Astrocyte (in vitro differentiated cells and primary cell): ENCODE data around the gene MYBBP1A. TPM values are rescaled to one million over a fixed set of nuclear protein-coding genes. Genes with fewer than 3 reads are reported as not detected.

Experiments
- DNase-seq: peaks from one replicate; pipeline ENCODE4 v3.0.0-alpha.2; 2010; ENCODE audit warnings: low read depth
- FAIRE-seq: peaks from 2 replicates; lab custom pipeline; 2011; peaks lifted over from hg19 to GRCh38; lab: Jason Lieb, UNC
- H2AFZ ChIP-seq: 2 replicates; pipeline ENCODE4 v1.6.0; 2012; ENCODE audit warnings: low read depth, low read length, inconsistent platforms
- H3K27ac ChIP-seq: 2 replicates; pipeline ENCODE4 v1.5.1; 2011; ENCODE audit warnings: low read depth, low read length, inconsistent platforms
- H3K27me3 ChIP-seq: 2 replicates; pipeline ENCODE4 v1.6.0; 2011; ENCODE audit warnings: low read length, inconsistent platforms; ENCODE audit not compliant: insufficient read depth
- H3K36me3 ChIP-seq: 2 replicates; pipeline ENCODE4 v1.5.1; 2011; ENCODE audit warnings: low read length, inconsistent platforms; ENCODE audit not compliant: insufficient read depth
- H3K4me1 ChIP-seq: 2 replicates; pipeline ENCODE4 v1.5.1; 2011; ENCODE audit warnings: low read length, inconsistent platforms; ENCODE audit not compliant: insufficient read depth
- H3K4me2 ChIP-seq: 2 replicates; pipeline ENCODE4 v1.6.0; 2012; ENCODE audit warnings: low read length, inconsistent platforms
- H3K4me3 ChIP-seq: 2 replicates; pipeline ENCODE4 v1.5.1; 2011; ENCODE audit warnings: low read depth, mild to moderate bottlenecking, low read length, inconsistent platforms; ENCODE audit not compliant: insufficient read depth
- H3K79me2 ChIP-seq: 2 replicates; pipeline ENCODE4 v1.6.0; 2012; ENCODE audit warnings: mild to moderate bottlenecking, low read length, inconsistent platforms; ENCODE audit not compliant: insufficient read depth
- H3K9ac ChIP-seq: 2 replicates; pipeline ENCODE4 v1.6.0; 2012; ENCODE audit warnings: mild to moderate bottlenecking, low read length, inconsistent platforms
- H3K9me3 ChIP-seq: 2 replicates; pipeline ENCODE4 v1.5.1; 2012; ENCODE audit warnings: low read depth, mild to moderate bottlenecking, low read length, inconsistent platforms; ENCODE audit not compliant: insufficient read depth
- H4K20me1 ChIP-seq: 2 replicates; pipeline ENCODE4 v1.6.0; 2012; ENCODE audit warnings: low read length, inconsistent platforms; ENCODE audit not compliant: insufficient read depth
- H3K27ac Mint-ChIP-seq: one replicate; pipeline ENCODE4 v1.8.0; 2021; ENCODE audit warnings: mild to moderate bottlenecking, mixed read lengths; ENCODE audit not compliant: unreplicated experiment
- H3K27me3 Mint-ChIP-seq: one replicate; pipeline ENCODE4 v1.8.0; 2021; ENCODE audit warnings: low read depth, mixed read lengths; ENCODE audit not compliant: unreplicated experiment
- H3K36me3 Mint-ChIP-seq: one replicate; pipeline ENCODE4 v1.8.0; 2021; ENCODE audit warnings: low read depth, mixed read lengths; ENCODE audit not compliant: unreplicated experiment
- H3K4me1 Mint-ChIP-seq: one replicate; pipeline ENCODE4 v1.8.0; 2021; ENCODE audit warnings: low read depth, mixed read lengths; ENCODE audit not compliant: unreplicated experiment
- H3K4me3 Mint-ChIP-seq: one replicate; pipeline ENCODE4 v1.8.0; 2021; ENCODE audit warnings: mild to moderate bottlenecking, moderate library complexity, mixed read lengths; ENCODE audit not compliant: unreplicated experiment
- H3K9me3 Mint-ChIP-seq: one replicate; pipeline ENCODE4 v1.8.0; 2021; ENCODE audit warnings: mild to moderate bottlenecking, mixed read lengths; ENCODE audit not compliant: unreplicated experiment
- CTCF ChIP-seq: IDR thresholded peaks from 2 replicates; pipeline ENCODE4 v1.5.1; 2011; ENCODE audit warnings: low read depth, mild to moderate bottlenecking, inconsistent platforms, low read length, moderate library complexity; ENCODE audit not compliant: insufficient read depth
- EZH2 ChIP-seq: IDR thresholded peaks from 2 replicates; pipeline ENCODE4 v1.6.1; 2012; ENCODE audit warnings: mild to moderate bottlenecking, low read length, inconsistent platforms; ENCODE audit not compliant: insufficient read depth
- total RNA-seq: library from RNA; stranded (reverse); gene quantifications from 2 replicates; pipeline ENCODE4 v1.2.1, GENCODE V29; 2021

Gene MYBBP1A
- total RNA-seq, 1 donor from 2014 or later: 71.1 TPM

GRCh38 chr17:4497101-4497824 is 57.9 kb downstream of the MYBBP1A start:
- H3K9me3 ChIP-seq: no peaks in the 10 kb centered on the region
- H3K36me3 Mint-ChIP-seq: no peaks in the 10 kb centered on the region
- H3K9me3 Mint-ChIP-seq: no peaks in the 10 kb centered on the region
- no peak overlapping the region for H3K9ac ChIP-seq
- peaks cover 33% of the 10 kb centered on the region for H3K27me3 ChIP-seq
- no peak overlapping the region for H3K4me3 ChIP-seq
- DNase-seq: peak; percentile 52
- peaks cover 29% of the 10 kb centered on the region for H3K27me3 Mint-ChIP-seq
- TF ChIP-seq EZH2 (no peak), CTCF (no peak)
- H3K4me1 ChIP-seq: peaks cover 23% of the 10 kb centered on the region
- H3K4me3 Mint-ChIP-seq: no peak overlapping the region
- peaks cover 13% of the 10 kb centered on the region for H4K20me1 ChIP-seq
- H3K36me3 ChIP-seq: no peaks in the 10 kb centered on the region
- peaks cover 15% of the 10 kb centered on the region for H3K4me1 Mint-ChIP-seq
- H2AFZ ChIP-seq: no peak overlapping the region
- H3K4me2 ChIP-seq: peak overlapping the region; percentile 43
- no peaks in the 10 kb centered on the region for H3K79me2 ChIP-seq
- H3K27ac Mint-ChIP-seq: peak overlapping the region; percentile 48
- no peak overlapping the region for H3K27ac ChIP-seq
- no peak for FAIRE-seq

DNA sequence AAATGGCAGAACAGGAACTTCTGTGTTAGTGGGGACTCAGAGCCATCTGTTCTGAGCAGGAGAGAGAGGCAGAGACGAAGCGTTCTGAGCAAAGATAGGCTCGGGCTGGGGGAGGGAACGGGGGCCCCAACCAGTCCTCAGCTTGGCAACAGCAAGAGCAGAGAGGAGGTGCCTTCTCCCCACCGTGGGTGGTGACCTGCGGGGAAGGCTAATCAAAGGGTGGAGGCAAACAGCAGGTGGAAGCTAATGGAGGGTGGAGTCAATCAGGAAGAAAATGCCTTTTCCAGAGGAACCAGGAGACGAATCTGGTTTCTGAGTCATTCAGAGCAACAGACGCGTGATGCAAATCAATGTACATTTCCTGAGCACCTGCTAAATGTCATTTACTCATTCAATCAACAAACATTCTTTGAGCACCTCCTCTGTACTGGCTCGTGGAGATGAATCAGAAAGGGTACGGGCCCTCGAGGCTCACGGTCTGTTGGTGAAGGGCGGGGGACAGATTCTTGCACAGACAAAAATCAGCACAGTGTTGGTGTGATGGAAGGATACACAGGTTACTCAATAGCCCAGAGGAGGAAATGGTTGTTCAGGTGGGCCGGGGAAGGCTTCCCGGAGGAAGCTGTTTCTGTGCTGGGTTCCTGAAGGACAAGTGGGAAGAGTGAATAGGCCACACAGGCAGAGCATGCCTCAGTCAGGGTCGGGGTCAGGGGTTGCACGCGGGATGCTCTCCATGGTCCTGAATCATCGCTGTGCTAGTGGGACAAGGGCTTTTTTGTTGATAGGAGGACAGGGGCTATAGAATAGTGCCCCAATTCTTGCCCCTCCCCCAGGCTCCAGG is 62.2 kb downstream of the MYBBP1A start:
- H3K27me3 Mint-ChIP-seq: peaks cover 15% of the 10 kb centered on the region
- Histone ChIP-seq H3K36me3 (no peaks in the 10 kb centered on the region), H3K4me2 (no peak overlapping the region), H3K9ac (no peak overlapping the region), H3K4me1 (peaks cover 12% of the 10 kb centered on the region), H4K20me1 (peaks cover 6% of the 10 kb centered on the region), H3K27ac (no peak overlapping the region), H3K9me3 (no peaks in the 10 kb centered on the region), H3K4me3 (no peak overlapping the region), H2AFZ (no peak overlapping the region), H3K79me2 (no peaks in the 10 kb centered on the region), H3K27me3 (peaks cover 14% of the 10 kb centered on the region)
- no peaks in the 10 kb centered on the region for H3K9me3 Mint-ChIP-seq
- H3K36me3 Mint-ChIP-seq: no peaks in the 10 kb centered on the region
- H3K27ac Mint-ChIP-seq: no peak overlapping the region
- no peak for TF ChIP-seq EZH2
- no peak for TF ChIP-seq CTCF
- DNase-seq (peak; percentile 12), FAIRE-seq (no peak)
- peaks cover 10% of the 10 kb centered on the region for H3K4me1 Mint-ChIP-seq
- H3K4me3 Mint-ChIP-seq: no peak overlapping the region
